Brain pericyte (primary cell): ENCODE results near the gene SLC38A8.

ENCODE experiments used
- DNase-seq: peaks from one replicate; pipeline ENCODE4 v3.0.0-alpha.2; 2012; ENCODE audit warnings: low read depth, low spot score

The SLC38A8 gene

DNA sequence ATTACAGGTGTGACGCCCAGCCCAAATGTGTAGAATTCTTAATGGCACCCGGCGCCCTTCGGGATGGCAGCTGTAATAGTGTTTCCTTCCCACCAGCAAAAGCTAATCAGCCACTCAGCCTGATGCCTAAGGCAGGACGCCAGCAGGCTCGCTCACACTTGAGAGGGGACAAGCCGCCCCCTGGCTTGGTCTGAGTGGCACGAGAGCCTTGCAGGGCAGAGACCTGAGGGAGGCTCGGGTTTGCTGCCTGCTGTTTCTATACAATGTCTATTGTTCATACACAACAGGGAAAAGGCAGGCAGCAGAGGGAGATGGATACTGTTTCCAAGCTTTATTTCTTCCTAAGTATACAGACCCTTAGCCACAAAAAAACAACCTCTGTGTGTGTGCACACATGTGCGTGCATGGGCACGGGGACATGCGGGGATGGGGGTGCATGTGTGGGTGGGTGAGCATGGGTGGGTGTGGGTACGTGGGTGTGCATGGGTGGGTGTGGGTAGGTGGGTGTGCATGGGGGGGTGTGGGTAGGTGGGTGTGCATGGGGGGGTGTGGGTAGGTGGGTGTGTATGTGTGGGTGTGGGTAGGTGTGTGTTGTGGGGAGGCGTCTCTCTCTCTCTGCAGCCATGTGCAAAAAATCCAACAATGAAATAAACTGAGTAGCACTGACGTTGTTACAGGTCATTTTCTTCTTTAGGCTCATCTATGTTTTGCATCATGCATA lies 10.0 kb downstream of the SLC38A8 start:
- no peak for DNase-seq

DNA sequence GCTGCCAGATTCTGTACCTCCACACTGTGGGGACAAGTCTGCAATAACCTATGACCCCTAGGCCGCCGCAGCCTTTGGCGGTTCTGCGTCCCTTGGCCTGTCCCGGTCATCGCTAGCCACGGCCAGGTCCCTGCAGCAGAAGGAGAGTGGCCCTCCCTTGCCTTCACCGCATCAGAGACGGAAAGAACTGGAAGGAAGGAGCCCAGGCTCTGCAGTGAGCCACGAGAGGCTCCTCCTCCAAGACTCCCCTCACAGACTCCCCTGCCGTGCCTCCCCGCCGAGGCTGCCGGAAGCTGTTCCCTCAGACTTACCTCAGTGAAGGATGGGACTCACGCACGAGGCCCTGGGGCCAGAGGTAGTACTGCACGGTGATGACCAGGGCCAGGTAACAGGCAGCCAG lies 11.0 kb downstream of the SLC38A8 start:
- DNase-seq, result no peak

- DNase-seq, result no peak
Observed at GRCh38 chr16:84029297-84030047, 13.1 kb downstream of the SLC38A8 start.

- DNase-seq, result no peak
Observed at GRCh38 chr16:84027625-84028024, 15.0 kb downstream of the SLC38A8 start.

DNA sequence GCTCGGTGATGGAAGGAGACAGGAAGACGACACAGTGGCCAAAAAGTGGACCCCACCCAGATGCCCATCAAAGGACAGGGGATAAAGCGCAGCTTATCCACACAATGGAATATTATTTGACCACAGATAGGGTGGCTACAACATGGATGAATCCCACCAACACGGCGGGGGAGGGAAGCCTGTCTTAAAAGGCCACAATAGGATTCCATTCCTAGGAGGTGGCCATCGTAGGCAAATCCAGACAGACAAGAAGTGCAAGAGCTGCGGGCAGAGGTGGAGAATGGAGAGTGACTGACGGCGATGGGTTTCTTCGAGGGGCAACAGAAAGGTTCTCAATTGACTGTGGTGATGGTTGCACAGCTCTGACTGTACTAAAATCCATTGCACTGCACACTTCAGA lies 16.0 kb downstream of the SLC38A8 start:
- DNase-seq, result no peak

DNA sequence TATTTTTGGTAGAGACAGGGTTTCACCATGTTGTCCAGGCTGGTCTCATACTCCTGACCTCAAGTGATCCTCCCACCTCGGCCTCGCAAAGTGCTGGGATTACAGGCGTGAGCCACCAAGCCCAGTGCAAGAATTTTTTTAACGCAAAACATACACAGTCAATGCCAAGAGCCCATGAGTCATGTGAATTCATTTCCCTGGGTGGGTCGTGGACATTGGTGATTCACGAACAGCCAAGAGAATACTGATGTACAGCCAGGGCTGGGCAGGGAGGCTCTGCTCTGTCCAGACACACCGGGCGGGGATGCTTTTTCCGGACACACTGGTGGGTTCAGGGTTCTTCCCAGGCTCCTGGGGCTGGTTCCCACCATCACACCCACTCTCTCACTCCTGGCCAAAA lies 17.7 kb downstream of the SLC38A8 start:
- DNase-seq, result no peak

DNA sequence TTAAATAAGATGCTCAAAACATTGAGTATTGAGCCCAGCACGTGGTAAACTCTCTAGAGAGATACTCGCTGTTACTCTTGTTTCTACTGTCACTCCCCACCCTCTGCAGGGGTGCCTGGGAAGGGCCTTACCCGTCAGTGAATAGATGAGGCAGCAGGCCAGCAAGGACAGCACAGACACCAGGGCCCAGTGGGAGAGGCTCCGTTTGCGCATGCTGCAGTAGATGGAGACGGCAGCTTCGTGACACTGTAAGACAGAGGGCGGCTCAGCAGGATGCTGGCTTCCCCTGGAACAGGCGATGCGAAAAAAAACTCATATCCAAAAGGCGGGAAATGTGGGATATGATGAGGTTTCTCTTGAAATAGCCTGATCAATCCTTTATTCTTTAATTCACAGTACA lies 20.0 kb downstream of the SLC38A8 start:
- DNase-seq, result no peak

- no peak for DNase-seq
Observed at GRCh38 chr16:84021488-84021887, 21.1 kb downstream of the SLC38A8 start.

- DNase-seq, result no peak
Observed at GRCh38 chr16:84020353-84020752, 22.2 kb downstream of the SLC38A8 start.

- DNase-seq, result no peak
Observed at GRCh38 chr16:84018710-84019109, 23.9 kb downstream of the SLC38A8 start.

GRCh38 chr16:84016477-84016876 lies 26.1 kb downstream of the SLC38A8 start:
- DNase-seq, result no peak

GRCh38 chr16:84015399-84015798 lies 27.2 kb downstream of the SLC38A8 start:
- DNase-seq, result no peak

DNA sequence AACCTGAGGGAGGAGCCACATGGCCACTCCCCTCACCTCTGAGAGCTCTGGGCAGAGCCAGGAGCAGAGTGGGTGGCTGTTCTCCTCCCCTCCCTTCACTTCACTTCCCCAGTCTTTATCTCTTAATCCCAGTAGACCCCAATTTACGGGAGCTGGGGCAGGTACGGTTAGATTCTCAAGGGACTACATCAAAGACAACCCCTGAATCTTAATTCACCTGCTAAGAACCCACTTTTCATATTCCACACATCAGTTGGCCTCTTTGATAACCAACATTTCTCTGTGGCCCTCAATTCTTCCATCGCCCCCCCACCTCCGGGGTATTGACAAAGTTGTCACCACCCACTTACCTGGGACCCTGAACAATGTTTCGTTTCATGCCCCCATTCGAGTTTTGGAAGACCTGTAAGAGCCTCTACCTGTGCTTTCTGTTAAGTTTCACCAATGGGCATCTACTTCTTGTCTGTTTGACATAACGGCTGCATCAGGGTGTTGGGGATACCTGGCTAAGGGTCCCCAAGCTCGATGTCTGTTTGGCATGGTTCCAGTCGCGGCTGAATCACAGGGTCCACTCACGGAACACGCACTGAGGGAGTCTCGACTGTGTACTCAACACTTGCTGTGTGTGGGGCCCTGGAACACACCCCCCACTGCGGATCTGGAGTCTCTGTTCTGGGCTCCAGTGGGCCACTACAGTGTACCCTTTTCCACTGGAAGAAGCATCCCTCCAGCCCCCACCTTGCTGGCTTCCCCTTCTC lies 27.8 kb downstream of the SLC38A8 start:
- no peak for DNase-seq

GRCh38 chr16:84013787-84014569 lies 28.6 kb downstream of the SLC38A8 start:
- DNase-seq, result no peak

DNA sequence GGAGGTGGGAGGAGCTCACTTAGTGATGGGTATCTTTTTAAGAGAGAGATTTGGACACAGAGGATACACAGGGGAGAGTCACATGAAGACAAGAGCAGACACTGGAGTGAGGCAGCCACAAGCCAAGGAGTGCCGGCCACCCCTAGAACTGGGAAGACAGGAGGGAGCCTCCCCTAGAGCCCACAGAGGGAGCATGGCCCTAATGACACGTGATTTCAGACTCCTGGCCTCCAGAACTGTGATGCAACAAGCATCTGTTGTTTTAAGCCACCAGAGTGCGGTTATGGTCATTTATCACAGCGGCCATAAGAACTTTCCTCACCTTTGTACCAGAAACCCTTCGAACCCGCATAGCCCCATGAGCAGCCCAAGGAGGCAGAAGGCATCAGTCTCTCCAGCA lies 33.3 kb downstream of the SLC38A8 start:
- no peak for DNase-seq

- no peak for DNase-seq
Observed at GRCh38 chr16:84007965-84008364, 34.6 kb downstream of the SLC38A8 start.

DNA sequence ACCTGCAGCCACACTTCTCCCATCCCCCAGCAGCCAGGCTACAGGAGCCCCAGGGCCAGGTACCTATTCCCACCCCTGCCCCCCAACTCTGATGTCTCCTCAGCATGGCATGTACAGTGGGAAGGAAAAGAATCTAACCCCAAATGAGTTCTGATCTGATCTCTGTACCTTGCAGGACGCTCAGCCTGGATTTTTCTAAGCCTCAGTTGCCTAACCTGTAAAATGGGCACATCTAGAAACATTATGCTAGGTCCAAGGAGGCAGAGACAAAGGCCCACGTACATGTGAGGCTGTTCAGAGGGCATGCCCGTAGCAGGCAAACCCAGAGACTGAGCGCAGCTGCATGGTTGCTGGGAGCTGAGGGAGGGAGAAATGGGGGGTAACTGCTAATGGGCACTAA lies 35.1 kb downstream of the SLC38A8 start:
- no peak for DNase-seq

GRCh38 chr16:84005391-84005790 lies 37.2 kb downstream of the SLC38A8 start:
- no peak for DNase-seq

- no peak for DNase-seq
Observed at GRCh38 chr16:84004442-84004841, 38.2 kb downstream of the SLC38A8 start.

DNA sequence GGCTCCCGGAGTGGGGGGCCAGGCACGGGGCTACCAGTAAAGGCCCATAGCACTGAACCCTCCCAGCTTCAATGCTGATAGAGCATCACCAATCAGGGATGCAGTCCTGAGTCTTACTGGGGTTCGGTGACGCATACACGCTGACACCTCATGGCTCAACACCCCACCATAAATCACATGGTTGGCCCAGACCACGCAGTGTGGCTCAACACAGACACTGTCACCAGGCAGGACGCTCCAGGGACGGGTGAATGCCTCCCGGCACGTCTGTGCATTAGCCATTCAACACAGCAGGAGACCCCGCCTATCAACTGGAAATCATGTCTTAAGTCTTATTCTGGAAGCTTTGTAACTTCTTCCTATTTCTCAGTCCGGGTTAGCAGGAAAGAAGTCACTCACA lies 39.6 kb downstream of the SLC38A8 start:
- DNase-seq, result no peak

GRCh38 chr16:84001726-84002125 lies 40.9 kb downstream of the SLC38A8 start:
- DNase-seq, result no peak
